ENCODE data around the gene LPAR1.

GRCh38 chr9:111064160-111064837 lies 26.0 kb upstream of the LPAR1 start:
- TF ChIP-seq CTCF (IDR thresholded peaks at IDR 0.05), result no peak
- TF ChIP-seq EZH2phosphoT487 (IDR thresholded peaks at IDR 0.05), result no peak
